Adrenal gland (tissue), 5 donors: ENCODE data around the gene TBC1D8B.

ENCODE experiments used
- CTCF ChIP-seq, 6 experiments: fragments of 450-650 bp in 4 of 6; fragments of 200-600 bp in 2 of 6; sonication (generic) in 1 of 6; IDR thresholded peaks; 1 replicate in 5 of 6; 2 replicates in 1 of 6; pipeline versions ENCODE4 v1.5.1 to v1.8.0; 2016 to 2021; ENCODE audit warnings: antibody characterized with exemption in 6 of 6, mild to moderate bottlenecking in 2 of 6, moderate library complexity in 1 of 6
- POLR2A ChIP-seq, 2 donors: fragments of 450-650 bp; IDR thresholded peaks; one replicate each; pipeline ENCODE4 v1.6.1; 2017; ENCODE audit warnings: antibody characterized with exemption in 2 of 2, mild to moderate bottlenecking in 2 of 2, moderate library complexity in 1 of 2
- donor health status: DM: no; HTN: no; CAD: no.

- peak; percentile 35 to 67 (median 48) for TF ChIP-seq CTCF (IDR thresholded peaks at IDR 0.05)
- no peak for TF ChIP-seq POLR2A (IDR thresholded peaks at IDR 0.05)
These were observed 71.6 kb downstream of the TBC1D8B start for GRCh38 chrX:106874075-106874474.
